Measurements from ENCODE around the gene CYP24A1.

The CYP24A1 gene

DNA sequence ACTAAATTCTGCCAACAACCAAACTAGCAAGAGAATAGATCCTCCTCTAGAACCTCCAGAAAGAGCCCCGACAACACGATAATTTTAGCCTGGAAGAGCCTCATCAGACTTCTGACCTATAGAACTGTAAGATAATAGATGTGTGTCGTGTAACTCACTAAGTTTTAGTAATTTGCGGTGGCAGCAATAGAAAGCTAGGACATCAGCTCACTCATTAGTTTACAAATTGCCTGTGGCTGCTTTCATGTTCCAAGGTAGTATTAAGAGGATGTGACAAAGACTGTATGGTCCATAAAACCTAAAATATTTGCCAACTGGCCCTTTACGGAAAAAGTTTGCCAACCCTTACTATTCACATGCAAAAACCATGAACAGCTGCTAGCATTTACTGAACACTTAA is 17.3 kb downstream of the CYP24A1 start:
- DNase-seq (ENCODE audit: low read depth), result no peak
- TF ChIP-seq, protein P1, sequence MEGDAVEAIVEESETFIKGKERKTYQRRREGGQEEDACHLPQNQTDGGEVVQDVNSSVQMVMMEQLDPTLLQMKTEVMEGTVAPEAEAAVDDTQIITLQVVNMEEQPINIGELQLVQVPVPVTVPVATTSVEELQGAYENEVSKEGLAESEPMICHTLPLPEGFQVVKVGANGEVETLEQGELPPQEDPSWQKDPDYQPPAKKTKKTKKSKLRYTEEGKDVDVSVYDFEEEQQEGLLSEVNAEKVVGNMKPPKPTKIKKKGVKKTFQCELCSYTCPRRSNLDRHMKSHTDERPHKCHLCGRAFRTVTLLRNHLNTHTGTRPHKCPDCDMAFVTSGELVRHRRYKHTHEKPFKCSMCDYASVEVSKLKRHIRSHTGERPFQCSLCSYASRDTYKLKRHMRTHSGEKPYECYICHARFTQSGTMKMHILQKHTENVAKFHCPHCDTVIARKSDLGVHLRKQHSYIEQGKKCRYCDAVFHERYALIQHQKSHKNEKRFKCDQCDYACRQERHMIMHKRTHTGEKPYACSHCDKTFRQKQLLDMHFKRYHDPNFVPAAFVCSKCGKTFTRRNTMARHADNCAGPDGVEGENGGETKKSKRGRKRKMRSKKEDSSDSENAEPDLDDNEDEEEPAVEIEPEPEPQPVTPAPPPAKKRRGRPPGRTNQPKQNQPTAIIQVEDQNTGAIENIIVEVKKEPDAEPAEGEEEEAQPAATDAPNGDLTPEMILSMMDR (conservative IDR thresholded peaks at IDR 0.05; ENCODE audit: low read length), result no peak
- H3K4me3 ChIP-seq (ENCODE audit: low read length), result no peak overlapping the region

DNA sequence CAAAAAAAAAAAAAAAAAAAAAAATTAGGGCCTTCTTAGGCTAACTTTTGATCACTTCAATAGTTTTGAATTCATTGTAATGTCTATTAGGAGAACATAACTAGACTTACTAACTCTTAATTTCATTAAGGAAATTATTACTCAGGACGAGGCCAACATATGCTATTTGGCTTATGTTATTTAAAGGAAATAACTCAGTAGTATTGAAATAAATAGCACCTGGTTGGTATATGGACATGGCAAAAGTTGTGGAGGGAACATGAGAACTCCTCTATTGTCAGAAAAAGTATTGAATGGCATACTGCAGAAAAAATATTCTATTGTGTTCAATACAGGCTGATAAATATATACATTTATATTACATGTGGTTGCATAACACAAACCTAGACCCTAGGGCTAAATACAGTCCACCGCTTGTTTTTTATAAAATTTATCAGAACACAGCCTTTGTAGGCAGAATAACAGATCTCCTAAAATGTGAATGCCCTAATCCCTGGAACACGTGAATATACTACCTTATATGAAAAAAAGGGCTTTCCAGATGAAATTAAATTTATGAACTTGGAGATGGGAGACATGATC is 18.0 kb downstream of the CYP24A1 start:
- DNase-seq (ENCODE audit: low read depth), result no peak
- no peak overlapping the region for H3K4me3 ChIP-seq (ENCODE audit: low read length)

DNA sequence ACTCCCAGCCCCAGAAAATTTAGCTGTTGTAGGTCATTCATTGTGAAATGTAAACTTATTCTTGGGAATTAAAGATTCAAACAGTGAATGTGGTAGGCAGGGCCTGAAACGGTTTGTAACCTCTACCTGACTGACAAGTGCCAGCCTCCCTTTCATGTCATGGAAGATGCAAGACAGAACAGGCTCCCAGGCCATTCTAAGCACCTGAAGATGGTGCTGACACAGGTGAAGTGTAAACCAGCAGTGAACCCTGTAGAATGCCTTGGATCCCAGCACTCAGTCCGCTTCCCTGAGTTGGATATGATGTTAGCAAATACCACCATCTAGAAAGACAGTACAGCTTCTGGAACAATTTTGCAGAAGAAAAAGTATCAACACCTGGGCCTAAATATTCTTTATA is 19.3 kb downstream of the CYP24A1 start:
- TF ChIP-seq, protein P1 (conservative IDR thresholded peaks at IDR 0.05; ENCODE audit: low read length), result no peak
- no peak overlapping the region for H3K4me3 ChIP-seq (ENCODE audit: low read length)
- no peak for DNase-seq (ENCODE audit: low read depth)

More for the DNA sequence above, 18.0 kb downstream of the CYP24A1 start:
- TF ChIP-seq, protein P1 (conservative IDR thresholded peaks at IDR 0.05; ENCODE audit: low read length), result no peak

DNA sequence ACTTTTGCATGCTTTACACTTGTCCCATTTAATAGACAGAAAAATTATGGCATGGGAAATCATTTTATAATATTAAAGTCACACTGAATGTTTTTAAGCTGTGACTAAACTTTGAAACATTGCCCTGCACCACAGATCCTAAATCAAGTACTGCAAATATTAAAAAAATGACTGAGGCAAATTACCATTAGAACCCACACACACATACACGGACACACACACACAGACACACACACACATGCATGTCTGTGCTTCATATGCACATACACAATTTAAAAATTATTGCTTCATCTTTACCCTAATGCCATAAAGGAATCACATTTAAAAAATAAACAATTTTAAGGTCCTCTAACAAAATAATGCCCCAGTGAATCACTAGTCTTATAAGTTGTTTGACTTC is 19.9 kb downstream of the CYP24A1 start:
- no peak overlapping the region for H3K4me3 ChIP-seq (ENCODE audit: low read length)
- TF ChIP-seq, protein P1 (conservative IDR thresholded peaks at IDR 0.05; ENCODE audit: low read length), result no peak
- no peak for DNase-seq (ENCODE audit: low read depth)

DNA sequence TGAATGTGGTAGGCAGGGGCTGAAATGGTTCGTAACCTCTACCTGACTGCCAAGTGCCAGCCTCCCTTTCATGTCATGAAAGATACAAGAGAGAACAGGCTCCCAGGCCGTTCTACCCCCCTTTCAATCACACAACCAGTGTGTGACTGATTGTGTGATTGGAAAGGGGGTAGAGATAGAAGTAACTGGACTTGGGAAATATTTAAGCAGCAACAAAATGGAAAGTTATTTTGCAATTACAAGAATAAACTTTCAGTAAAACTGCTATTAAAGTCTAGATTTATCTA is 20.8 kb downstream of the CYP24A1 start:
- TF ChIP-seq, protein P1 (conservative IDR thresholded peaks at IDR 0.05; ENCODE audit: low read length), result no peak
- no peak for DNase-seq (ENCODE audit: low read depth)
- no peak overlapping the region for H3K4me3 ChIP-seq (ENCODE audit: low read length)

DNA sequence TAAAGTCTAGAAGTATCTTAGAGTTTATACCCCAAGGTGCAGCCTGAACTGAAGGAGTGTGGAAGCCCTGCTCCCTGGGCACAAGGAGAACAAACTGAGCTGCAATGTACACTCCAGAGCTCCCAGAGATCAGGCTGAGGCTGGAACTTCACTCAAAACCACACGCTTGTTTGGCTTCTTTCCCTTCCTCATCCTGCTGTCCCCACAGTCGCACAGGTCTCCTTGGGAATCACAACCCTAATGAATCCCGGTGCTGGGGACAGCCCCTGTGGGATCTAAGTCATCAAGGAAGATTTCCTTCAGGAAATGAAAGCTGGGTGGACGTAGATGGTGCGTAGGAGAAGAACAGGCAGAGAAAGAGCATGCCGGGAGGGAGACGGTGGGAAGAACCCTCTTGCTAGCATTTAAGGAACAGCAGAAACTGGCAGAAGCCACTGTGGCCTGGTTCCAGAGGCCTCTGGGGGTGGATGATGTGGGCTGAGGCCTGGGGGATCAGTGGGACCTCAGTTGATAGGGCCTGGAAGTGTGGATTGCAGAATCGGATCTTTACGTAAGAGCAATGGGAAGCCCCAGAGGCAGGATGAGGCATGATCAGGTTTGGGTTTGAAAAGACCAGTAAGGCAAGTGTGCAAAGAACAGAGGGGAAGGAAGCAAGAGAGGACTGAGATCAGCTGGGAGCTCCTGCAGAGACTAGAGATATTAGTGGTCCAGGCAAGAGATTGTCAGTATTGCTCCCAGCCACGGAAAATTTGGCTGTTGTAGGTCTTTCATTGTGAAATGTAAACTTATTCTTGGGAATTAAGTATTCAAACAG is 21.4 kb downstream of the CYP24A1 start:
- H3K4me3 ChIP-seq (ENCODE audit: low read length), result no peak overlapping the region
- no peak for DNase-seq (ENCODE audit: low read depth)

More for the DNA sequence above, 21.4 kb downstream of the CYP24A1 start:
- TF ChIP-seq, protein P1 (conservative IDR thresholded peaks at IDR 0.05; ENCODE audit: low read length), result no peak
